ENCODE data around the gene DIPK1B. TPM values are rescaled to one million over a fixed set of nuclear protein-coding genes. Genes with fewer than 3 reads are reported as not detected.
"Not testable (repeated sequence)": the region's sequence is repeated elsewhere in the genome, so short reads cannot be mapped to it uniquely, and the experiment has no call there.

Gene DIPK1B
- total and polyA plus RNA-seq, 3 donors from 2014 or later: 23.3 to 36.2 (median 28.7) TPM

DNA sequence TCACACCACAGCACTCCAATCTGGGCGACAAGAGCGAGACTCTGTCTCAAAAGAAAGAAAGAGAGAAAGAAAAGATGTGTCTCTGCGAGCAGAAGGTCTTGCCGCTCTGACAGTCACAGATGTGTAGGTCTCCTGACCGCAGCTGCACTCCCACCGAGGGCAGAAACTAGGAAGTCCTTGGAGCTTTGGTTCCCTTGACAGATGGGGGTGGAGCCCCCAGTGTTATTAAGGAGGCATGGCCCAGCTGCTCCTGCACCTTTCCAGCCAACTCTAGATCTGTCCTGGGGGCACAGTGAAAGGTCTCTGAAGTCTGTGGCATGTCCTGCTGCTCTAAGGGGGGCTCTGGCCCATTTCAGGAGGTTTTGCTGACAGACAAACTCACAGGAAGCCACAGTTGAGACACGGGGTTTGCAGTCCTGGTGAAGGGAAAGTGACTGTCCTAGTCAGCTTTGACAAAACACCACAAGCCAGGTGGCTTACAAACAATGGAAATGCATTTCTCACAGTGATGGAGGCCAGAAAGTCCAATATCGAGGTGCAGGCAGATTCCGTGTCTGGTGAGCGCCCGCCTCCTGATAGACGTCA is 9.0 kb upstream of the DIPK1B start:
- H3K27me3 ChIP-seq: no peaks in the 10 kb centered on the region
- DNase-seq: no peak
- H3K27ac ChIP-seq: no peak overlapping the region
- TF ChIP-seq, protein P1, sequence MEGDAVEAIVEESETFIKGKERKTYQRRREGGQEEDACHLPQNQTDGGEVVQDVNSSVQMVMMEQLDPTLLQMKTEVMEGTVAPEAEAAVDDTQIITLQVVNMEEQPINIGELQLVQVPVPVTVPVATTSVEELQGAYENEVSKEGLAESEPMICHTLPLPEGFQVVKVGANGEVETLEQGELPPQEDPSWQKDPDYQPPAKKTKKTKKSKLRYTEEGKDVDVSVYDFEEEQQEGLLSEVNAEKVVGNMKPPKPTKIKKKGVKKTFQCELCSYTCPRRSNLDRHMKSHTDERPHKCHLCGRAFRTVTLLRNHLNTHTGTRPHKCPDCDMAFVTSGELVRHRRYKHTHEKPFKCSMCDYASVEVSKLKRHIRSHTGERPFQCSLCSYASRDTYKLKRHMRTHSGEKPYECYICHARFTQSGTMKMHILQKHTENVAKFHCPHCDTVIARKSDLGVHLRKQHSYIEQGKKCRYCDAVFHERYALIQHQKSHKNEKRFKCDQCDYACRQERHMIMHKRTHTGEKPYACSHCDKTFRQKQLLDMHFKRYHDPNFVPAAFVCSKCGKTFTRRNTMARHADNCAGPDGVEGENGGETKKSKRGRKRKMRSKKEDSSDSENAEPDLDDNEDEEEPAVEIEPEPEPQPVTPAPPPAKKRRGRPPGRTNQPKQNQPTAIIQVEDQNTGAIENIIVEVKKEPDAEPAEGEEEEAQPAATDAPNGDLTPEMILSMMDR (IDR thresholded peaks at IDR 0.05): no peak
- no peak for TF ChIP-seq POLR2A (IDR thresholded peaks at IDR 0.05)
- whole genome bisulfite sequencing, 2 donors: 80 to 85% methylated on average over 12 of the region's 12 CpGs
- H3K4me3 ChIP-seq: no peak overlapping the region
- H3K9me3 ChIP-seq: no peaks in the 10 kb centered on the region
- intact Hi-C loops (cut with DNase I; ENCODE audit: low total_unique reads): no loop called here
- H3K36me3 ChIP-seq (ENCODE audit: low read depth, missing control alignments): no peaks in the 10 kb centered on the region
- H3K4me1 ChIP-seq: no peaks in the 10 kb centered on the region

DNA sequence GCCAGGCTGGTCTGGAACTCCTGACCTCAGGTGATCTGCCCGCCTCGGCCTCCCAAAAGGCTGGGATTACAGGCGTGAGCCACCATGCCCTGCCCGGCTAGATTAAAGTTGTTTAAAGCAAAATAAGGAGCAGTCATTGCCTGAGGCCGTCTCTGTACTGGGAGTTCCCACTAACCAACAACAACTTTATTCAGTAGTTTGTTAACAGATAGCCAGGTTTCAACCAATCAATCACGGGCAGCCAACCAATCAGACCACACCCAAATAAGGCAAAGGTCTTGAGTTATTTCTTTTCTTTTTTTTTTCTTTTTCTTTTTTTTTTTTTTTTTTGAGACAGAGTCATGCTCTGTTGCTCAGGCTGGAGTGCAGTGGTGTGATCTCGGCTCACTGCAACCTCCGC is 7.6 kb upstream of the DIPK1B start:
- H3K27me3 ChIP-seq; H3K36me3 ChIP-seq (ENCODE audit: low read depth, missing control alignments); intact Hi-C loops (cut with DNase I; ENCODE audit: low total_unique reads): not testable (repeated sequence)

DNA sequence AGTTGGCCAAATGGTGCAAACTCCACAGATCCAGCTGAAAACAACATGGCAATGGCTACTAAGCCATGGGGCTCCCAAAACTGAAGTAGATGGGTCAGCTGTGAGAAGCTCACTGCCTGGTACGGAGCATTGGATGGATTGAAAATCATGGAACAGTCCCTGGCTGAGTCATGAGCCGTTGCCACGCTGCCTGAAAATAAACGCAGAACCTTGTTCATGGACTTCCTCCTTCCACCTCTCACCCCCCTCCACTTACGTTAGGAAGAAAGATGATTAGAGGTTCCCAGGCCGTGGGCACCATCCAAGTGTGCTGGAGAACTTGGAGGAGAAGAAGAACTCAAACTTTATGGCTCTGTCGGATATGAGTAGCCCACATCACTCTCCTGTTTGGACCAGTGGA is 6.8 kb upstream of the DIPK1B start:
- no peaks in the 10 kb centered on the region for H3K36me3 ChIP-seq (ENCODE audit: low read depth, missing control alignments)
- 75 to 87% methylated on average over 7 of the region's 7 CpGs for WGBS, 2 donors
- intact Hi-C loops (cut with DNase I; ENCODE audit: low total_unique reads): no loop called here

More for the DNA sequence above, 7.6 kb upstream of the DIPK1B start:
- not testable (repeated sequence) for H3K9me3 ChIP-seq, H3K27ac ChIP-seq, H3K4me3 ChIP-seq, H3K4me1 ChIP-seq, DNase-seq
- WGBS, 2 donors: 91 to 94% methylated on average over 8 of the region's 8 CpGs

DNA sequence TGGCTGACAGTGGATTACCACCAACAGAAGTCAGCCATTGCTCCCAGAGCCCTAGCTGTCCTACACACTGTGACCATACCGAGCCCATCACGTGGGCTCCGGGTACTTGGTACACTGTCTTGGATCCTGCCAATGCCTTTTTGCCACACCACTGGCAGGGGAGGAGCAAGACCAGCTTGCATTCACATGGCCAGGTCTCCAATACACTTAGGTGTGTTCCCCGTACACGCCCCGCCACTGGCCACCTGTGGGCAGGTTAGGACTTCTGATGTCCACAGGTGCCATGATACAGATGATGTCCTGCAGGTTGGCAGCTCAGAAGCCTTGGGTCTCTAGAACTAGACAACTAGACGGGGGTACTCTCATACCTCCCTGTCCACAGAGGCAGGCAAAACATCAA is 5.4 kb upstream of the DIPK1B start:
- no peak for DNase-seq
- intact Hi-C loops (cut with DNase I; ENCODE audit: low total_unique reads): no loop called here
- no peak overlapping the region for H3K27ac ChIP-seq
- no peak for TF ChIP-seq POLR2A (IDR thresholded peaks at IDR 0.05)
- TF ChIP-seq, protein P1 (IDR thresholded peaks at IDR 0.05): no peak
- H3K9me3 ChIP-seq: no peaks in the 10 kb centered on the region
- peaks cover 6% of the 10 kb centered on the region for H3K4me1 ChIP-seq
- no peaks in the 10 kb centered on the region for H3K36me3 ChIP-seq (ENCODE audit: low read depth, missing control alignments)
- 92 to 95% methylated on average over 7 of the region's 7 CpGs for WGBS, 2 donors
- H3K27me3 ChIP-seq: no peaks in the 10 kb centered on the region
- no peak overlapping the region for H3K4me3 ChIP-seq

More for the DNA sequence above, 6.8 kb upstream of the DIPK1B start:
- no peak overlapping the region for H3K27ac ChIP-seq
- H3K4me3 ChIP-seq: no peak overlapping the region
- no peaks in the 10 kb centered on the region for H3K9me3 ChIP-seq
- no peak for TF ChIP-seq POLR2A (IDR thresholded peaks at IDR 0.05)
- TF ChIP-seq, protein P1 (IDR thresholded peaks at IDR 0.05): no peak
- no peaks in the 10 kb centered on the region for H3K4me1 ChIP-seq
- no peaks in the 10 kb centered on the region for H3K27me3 ChIP-seq
- DNase-seq: no peak

DNA sequence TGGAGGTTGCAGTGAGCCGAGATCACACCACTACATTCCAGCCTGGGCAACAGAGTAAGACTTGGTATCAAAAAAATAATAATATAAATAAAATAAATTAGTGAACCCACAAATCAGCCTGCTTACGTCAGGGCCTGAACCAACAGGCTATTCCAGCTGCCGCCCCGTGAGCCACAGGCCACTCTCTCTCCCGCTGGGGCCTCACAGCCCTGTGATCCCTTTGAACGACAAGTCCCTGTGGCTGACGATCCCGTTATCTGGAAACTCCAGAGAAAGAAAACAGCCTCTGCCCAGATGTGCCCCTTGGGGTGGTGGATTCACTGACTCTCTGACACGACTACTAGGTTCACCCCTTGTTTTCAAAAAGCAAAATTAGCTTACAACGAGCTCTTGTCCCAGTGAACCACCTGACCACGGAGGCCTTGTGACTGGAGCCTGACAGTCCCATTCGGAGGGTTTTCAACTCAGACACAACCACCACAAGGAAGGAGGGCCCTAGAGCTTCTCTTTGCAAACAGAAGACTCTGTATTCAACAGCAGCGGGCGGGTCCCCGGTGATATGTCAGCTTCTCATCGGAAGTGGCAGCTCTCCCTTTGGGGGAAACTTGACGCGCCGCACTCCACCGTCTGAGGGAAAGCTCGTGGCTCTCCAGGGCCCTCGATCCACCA is 4.4 kb upstream of the DIPK1B start:
- intact Hi-C loops (cut with DNase I; ENCODE audit: low total_unique reads): no loop called here
- H3K4me1 ChIP-seq: peaks cover 11% of the 10 kb centered on the region
- DNase-seq: no peak
- TF ChIP-seq POLR2A (IDR thresholded peaks at IDR 0.05): no peak
- TF ChIP-seq, protein P1 (IDR thresholded peaks at IDR 0.05): no peak
- H3K27ac ChIP-seq: no peak overlapping the region
- H3K36me3 ChIP-seq (ENCODE audit: low read depth, missing control alignments): no peaks in the 10 kb centered on the region
- 83% methylated on average over 22 of the region's 22 CpGs for WGBS, 2 donors
- no peaks in the 10 kb centered on the region for H3K27me3 ChIP-seq
- H3K9me3 ChIP-seq: no peaks in the 10 kb centered on the region
- no peak overlapping the region for H3K4me3 ChIP-seq
